OCI-M1 (cell line): ENCODE results near the gene DNAJC8.

Experiments
- DNase-seq: peaks from one replicate; lab custom pipeline; 2025; lab: John Stamatoyannopoulos, UW

DNAJC8 gene

DNA sequence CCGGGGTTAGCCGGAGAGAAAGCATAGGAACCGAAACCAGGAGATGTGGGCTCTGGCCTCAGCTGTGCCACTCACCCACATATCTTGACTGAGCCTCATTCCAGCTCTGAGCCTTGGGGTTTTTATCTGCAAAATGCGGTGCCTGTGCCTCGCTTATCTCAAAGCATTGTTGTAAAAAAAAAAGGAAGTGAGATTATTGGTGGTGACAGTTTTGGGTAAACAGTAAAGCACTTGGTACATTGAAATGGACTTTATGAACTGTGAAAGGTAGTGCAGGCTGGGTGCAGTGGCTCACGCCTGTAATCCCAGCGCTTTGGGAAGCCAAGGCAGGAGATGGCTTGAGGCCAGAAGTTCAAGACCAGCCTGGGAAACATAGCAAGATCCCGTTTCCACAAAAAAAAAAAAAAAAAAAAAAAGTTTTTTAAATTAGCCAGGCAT, 60.1 kb downstream of the DNAJC8 start:
- peak; percentile 98 for DNase-seq

DNA sequence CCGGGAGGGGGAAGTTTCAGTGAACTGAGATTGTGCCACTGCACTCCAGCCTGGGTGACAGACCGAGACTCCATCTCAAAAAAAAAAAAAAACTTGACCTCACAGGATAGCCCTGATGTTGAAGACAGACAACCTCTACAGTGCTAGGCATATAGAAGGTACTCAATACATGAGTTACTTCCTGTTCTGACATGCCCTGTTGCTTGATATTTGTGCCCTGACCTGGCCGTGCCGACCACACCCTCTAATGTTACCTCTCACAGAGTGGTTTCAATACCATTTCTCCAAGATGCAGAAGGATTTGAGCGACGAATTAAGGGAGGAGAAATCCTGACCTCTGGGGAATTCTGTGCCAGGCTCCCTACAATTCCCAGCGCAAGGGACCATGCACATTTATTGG, 61.6 kb downstream of the DNAJC8 start:
- no peak for DNase-seq

DNA sequence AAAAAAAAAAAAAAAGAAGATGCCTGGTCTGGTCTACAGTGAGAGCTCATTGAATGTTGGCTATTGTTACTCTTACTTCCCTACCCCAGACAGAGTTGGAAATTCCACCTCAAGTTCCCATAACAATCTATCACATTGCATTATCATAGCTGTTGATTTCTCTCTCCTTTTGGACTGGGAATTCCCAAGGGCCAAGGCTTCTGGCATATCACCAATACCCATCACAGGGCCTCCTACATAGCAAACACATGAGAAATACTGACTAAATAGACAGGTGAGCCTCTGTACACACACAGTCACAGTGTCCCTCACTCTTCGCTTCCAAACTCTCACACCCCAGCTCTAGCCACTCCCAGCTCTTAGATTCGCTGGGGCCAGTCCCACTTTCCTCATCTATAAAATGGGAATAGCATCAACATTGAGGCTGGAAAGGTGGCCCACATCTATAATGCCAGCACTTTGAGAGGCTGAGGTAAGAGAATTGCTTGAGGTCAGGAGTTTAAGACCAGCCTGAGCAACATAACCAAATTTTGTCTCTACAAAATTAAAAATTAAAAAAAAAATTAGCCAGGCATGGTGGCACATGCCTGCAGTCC, 62.7 kb downstream of the DNAJC8 start:
- DNase-seq, result no peak

DNA sequence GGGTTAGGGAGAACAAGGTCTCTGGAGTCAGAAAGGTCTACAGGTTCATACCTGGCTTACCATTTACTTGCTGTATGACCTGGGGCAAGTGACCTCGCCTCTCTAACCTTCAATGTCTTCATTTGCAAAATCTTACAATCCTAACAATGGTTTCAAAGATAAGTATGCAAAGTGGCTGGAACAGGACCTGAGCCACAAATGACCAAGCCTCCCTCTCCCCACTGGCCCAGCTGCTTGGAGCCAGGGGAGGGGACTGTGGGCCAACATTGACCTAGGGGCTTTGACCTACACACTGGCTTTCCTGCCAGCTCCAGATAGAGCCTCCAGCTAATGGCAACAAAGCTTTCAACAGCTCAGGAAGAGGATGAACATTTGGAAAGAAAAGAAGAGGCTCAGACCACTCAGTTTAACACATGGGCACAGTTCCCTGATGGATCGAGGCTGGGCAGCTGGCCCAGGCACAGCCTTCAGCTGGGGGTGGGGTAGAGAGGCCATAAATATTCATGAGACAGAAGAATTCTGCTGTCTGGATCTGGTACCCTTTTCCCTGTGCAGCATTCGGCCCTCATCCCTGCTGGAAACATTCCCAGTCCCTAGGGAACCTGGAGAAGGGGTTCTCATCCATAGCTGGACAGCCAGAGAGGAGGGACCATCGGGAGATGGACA, 69.2 kb downstream of the DNAJC8 start:
- no peak for DNase-seq

DNA sequence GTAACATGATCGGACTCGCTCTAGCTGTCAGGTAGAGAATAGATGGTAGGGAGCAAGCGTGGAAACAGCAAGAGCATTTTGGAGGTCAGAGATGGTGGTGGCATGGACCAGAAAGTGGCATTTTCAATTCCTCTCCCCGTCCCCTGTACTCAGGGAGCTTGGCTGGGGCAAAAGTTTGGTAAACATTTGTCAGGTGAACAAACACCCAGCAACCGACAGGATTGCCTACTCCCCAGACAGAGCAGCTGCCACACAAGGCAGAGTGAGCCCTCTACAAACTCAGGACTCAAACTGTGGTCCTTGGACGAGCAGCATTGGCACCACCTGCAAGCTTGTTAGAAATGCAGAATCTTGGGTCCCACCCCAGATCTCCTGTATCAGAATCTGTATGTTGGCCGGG, 70.7 kb downstream of the DNAJC8 start:
- no peak for DNase-seq

DNA sequence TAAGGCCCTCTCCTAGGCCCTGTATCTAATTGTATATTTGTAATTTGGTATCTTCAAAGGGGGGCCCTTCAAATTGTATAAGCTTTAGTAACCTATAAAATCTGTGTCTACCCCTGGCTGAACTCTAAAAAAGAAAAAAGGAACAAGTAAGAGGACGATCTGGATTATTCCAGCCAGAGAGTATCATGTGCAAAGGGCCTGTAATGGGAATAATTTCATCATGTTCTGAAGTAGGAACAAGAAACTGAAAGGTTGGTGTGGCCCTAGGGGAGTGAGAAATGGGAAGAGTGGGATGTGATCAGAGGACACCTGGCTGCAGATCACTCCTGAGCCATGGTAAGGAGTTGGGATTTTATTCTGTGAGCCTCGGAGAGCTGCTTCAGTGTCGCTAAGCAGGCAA, 71.1 kb downstream of the DNAJC8 start:
- DNase-seq, result no peak

DNA sequence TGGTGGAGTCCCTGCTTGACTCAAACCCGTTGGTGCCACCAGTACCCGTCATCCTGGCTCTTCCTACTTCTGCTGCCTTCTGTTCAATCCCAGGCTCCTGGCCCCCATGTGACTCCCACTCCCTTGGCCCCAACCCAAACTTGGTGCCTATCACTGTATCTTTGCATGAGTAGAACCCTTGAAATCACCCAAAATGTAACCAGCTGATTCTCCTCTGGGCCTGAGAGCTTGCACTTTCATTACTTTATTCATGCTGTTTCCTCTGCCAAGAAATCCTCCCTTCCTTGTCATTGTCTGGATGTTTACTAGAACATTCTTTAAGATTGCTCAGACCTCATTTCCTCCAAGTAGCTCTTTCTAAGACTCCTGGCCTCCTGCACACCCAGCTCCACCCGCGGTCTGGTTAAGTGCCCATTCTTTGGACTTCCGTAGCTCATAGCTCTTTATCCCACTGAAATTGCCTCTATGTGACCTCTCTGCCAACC, 72.0 kb downstream of the DNAJC8 start:
- DNase-seq, result no peak

DNA sequence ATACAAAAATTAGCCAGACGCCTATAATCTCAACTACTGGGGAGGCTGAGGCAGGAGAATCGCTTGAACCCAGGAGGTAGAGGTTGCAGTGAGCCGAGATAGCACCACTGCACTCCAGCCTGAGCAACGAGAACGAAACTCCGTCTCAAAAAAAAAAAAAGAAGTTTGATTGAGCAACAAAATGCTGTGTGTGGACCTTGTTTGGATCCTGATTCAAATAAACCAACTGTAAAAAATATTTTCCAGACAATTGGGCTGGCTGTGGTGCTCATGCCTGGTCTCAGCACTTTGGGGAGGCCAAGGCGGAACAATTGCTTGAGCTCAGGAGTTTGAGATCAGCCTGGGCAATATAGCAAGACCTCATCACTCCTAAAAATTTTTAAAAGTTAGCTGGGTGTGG, 73.1 kb downstream of the DNAJC8 start:
- DNase-seq, result no peak

DNA sequence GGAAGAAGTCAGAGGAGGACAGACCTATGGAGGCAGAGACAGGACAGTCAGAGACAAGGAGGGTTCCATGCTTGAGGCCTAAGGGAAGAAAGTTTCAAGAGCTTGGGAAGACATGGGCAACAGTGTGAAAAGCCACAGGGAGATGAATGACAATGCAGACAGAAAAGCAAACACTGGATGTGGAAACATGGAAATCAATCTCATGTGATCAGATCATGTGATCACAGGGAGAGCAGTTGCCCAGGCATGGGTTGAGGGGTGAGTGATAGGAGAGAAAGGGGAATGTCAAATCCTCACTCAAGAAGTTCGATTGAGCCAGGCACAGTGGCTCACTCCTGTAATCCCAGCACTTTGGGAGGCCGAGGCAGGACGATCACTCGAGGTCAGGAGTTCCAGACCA, 73.6 kb downstream of the DNAJC8 start:
- no peak for DNase-seq

DNA sequence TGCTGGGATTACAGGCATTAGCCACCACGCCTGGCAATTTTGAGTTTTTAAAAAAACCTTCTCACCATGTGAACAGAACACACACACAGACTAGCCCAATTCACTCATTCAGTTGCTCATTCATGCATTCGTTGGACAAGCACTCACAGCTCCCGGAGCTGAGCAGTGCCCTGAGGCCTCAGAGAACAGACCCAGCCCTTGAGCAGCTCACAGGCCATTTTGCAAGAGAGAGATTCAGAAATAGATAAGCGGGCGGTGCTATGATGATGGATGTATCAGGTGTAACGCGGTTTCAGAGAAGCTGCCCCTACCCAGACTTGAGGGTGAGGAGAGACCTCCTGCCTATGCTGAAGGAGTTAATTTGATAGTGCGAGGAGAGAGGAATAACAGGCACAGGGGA, 74.9 kb downstream of the DNAJC8 start:
- no peak for DNase-seq

DNA sequence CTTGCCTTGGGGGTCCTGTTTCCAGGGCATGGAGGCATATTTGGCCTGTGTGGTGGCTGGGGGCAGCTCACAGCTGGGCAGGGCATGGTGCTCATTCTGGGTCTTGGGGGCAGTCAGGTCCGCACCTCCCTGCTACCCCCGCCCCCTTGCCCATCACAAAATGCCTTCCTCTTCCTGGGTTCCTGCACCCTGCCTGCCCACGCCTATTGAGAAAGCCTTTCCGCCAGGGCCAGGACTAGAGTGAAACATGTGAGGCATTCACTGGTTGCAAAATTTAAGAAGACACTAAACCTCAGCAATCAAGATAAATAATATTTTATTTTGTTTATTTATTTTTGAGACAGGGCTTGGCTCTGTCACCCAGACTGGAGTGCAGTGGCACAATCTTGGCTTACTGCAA, 76.0 kb downstream of the DNAJC8 start:
- DNase-seq, result no peak

DNA sequence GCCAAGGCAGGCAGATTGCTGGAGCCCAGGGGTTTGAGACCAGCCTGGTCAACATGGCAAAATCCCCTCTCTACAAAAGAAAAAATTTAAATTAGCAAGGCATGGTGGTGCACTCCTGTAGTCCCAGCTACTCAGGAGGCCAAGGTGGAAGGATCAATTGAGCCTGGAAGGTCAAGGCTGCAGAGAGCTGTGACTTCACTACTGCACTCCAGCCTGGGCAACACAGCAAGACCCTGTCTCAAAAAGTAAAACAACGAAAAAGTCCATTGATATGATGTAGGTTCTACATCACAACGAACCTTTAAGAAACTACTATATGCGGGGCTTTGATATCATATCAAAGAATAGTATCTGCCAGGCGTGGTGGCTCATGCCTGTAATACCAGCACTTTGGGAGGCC, 77.2 kb downstream of the DNAJC8 start:
- DNase-seq, result no peak

DNA sequence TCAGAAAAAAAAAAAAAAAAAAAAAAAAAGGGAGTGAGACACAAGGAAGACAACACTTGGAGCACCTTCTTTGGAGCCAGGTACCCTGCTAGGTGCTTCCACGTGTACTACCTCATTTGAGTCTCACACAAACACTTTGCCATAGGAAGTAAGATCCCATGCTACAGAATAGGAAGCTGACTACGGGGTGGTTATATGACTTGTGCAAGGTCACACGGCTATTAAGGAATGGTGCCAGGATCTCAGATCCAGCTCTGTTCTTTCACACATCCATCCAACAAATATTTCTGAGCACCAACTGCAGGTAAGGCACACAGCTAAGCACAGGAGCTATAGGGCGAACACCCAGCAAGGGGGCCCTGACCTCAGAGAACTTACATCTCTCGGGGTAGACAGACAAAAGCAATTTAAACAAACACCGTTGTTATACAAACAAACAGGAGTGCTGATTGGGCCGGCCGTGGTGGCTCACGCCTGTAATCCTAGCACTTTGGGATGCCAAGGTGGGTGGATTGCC, 78.7 kb downstream of the DNAJC8 start:
- DNase-seq, result no peak
